Muscle layer of colon (tissue), 2 donors: ENCODE measurements around the gene NMD3.
"Not testable (repeated sequence)": the region's sequence is repeated elsewhere in the genome, so short reads cannot be mapped to it uniquely, and the experiment has no call there.

ENCODE experiments used
- H3K27ac ChIP-seq: one replicate; pipeline ENCODE4 v1.7.0; 2013; ENCODE audit warnings: low read depth, mild to moderate bottlenecking, low read length, moderate library complexity
- H3K27me3 ChIP-seq, 2 donors: one replicate each; pipeline ENCODE4 v1.7.0; 2013; ENCODE audit warnings: low read length in 2 of 2, mild to moderate bottlenecking in 2 of 2; ENCODE audit not compliant: insufficient read depth in 2 of 2, control insufficient read depth in 1 of 2
- H3K36me3 ChIP-seq: one replicate; pipeline ENCODE4 v1.7.0; 2013; ENCODE audit warnings: mild to moderate bottlenecking, low read length; ENCODE audit not compliant: insufficient read depth
- H3K4me1 ChIP-seq: one replicate; pipeline ENCODE4 v1.7.0; 2013; ENCODE audit warnings: mild to moderate bottlenecking, low read length; ENCODE audit not compliant: insufficient read depth
- H3K4me3 ChIP-seq, 2 donors: one replicate each; pipeline ENCODE4 v1.7.0; 2013; ENCODE audit warnings: low read length in 2 of 2, low read depth in 1 of 2, mild to moderate bottlenecking in 1 of 2, moderate library complexity in 1 of 2
- H3K9ac ChIP-seq: one replicate; pipeline ENCODE4 v1.7.0; 2013; ENCODE audit warnings: low read length
- H3K9me3 ChIP-seq: one replicate; pipeline ENCODE4 v1.7.0; 2013; ENCODE audit warnings: mild to moderate bottlenecking, low read length
- donor health status: abdominal sarcoma.
- donor health status: Adenocarcinoma of cecum.

NMD3 gene

GRCh38 chr3:161266731-161267150 is 45.6 kb downstream of the NMD3 start:
- Histone ChIP-seq H3K36me3 (no peaks in the 10 kb centered on the region), H3K27me3 (no peaks in the 10 kb centered on the region), H3K27ac (no peak overlapping the region), H3K9me3 (no peaks in the 10 kb centered on the region), H3K9ac (no peak overlapping the region), H3K4me1 (no peaks in the 10 kb centered on the region), H3K4me3 (no peak overlapping the region)

DNA sequence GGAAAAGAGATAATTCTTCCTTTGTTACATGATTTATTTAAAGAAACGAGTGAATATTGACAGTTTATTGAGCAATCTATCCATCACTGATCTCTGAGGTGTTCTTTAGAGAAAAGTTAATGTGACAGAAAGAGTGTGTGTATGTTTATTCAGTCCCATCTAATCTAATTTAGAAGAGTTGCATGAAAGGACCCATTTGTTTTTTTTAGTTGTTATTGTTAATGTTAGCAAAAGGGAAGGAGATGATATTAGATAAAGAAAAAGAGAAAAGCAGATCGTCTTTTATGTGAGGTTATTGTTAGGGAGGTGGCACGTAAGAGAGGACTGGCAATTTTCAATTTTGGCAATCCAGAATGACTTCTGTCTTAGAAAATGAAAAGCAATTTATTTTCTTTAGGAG is 46.5 kb downstream of the NMD3 start:
- Histone ChIP-seq H3K27ac (no peak overlapping the region), H3K36me3 (no peaks in the 10 kb centered on the region), H3K9me3 (no peaks in the 10 kb centered on the region)

DNA sequence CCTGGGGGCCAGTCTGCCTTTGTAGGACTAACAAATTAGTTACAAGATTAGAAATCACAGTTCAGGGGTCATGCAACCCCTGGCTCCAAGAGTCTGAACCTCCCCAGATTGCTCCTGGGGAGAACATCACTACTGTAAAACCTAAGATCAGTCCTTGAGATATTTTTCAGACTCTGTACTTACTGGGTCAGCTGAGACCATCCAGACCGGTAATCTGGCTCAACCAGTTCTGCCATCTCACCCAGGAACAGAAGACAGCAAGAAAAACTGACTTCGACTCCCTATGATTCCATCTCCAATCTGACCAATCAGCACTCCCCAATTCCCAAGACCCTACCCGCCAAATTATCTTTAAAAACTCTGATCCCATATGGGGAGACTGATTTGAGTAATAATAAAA is 47.5 kb downstream of the NMD3 start:
- H3K36me3 ChIP-seq: no peaks in the 10 kb centered on the region
- H3K4me1 ChIP-seq: no peaks in the 10 kb centered on the region
- no peak overlapping the region for H3K27ac ChIP-seq
- no peaks in the 10 kb centered on the region for H3K9me3 ChIP-seq
- no peak overlapping the region for H3K4me3 ChIP-seq
- H3K27me3 ChIP-seq: no peaks in the 10 kb centered on the region
- no peak overlapping the region for H3K9ac ChIP-seq

More for the DNA sequence above, 46.5 kb downstream of the NMD3 start:
- no peak overlapping the region for H3K4me3 ChIP-seq
- no peaks in the 10 kb centered on the region for H3K4me1 ChIP-seq
- H3K27me3 ChIP-seq: no peaks in the 10 kb centered on the region
- no peak overlapping the region for H3K9ac ChIP-seq

DNA sequence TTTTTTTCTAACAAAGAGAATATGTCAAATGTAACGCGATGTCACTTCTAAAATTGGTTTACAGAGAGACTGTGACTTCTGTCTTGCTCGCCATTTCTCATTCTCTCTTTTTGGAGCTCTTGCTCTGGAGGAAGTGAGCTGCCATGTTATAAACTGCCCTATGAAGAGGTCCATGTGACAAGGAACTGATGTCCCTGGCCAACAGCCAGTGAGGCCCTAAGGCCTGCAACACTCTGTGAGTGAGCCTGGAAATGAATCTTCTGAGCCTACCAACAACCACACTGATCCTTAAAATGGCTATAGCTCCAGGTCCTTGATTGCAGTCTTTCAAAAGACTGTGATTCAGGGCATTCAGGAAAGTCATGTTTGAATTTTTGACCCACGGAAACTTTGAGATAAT is 49.9 kb downstream of the NMD3 start:
- Histone ChIP-seq H3K4me3 (no peak overlapping the region), H3K4me1 (no peaks in the 10 kb centered on the region), H3K27ac (no peak overlapping the region), H3K36me3 (no peaks in the 10 kb centered on the region), H3K27me3 (no peaks in the 10 kb centered on the region), H3K9ac (no peak overlapping the region), H3K9me3 (no peaks in the 10 kb centered on the region)

DNA sequence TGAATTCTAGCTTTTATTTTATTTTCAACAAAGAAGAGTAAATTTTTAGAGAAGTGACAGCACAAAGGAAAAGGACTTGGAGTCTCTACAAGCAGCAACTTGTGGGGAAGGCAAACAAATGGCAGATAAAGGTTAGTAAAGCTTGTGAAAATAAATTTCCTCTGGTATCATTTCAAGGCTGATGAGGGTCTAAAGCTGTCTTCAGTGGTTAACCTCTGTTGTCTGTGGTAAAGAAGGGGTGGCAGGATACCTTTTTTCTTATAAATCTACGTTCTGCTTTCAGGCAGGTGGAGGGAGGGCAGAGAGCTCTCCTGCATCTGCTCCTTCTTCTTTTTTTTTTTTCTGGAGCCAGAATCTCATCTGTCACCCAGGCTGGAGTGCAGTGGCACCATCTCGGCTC is 50.5 kb downstream of the NMD3 start:
- Histone ChIP-seq H3K36me3 (no peaks in the 10 kb centered on the region), H3K27ac (no peak overlapping the region), H3K27me3 (no peaks in the 10 kb centered on the region), H3K9me3 (no peaks in the 10 kb centered on the region), H3K4me1 (no peaks in the 10 kb centered on the region), H3K9ac (no peak overlapping the region), H3K4me3 (no peak overlapping the region)

DNA sequence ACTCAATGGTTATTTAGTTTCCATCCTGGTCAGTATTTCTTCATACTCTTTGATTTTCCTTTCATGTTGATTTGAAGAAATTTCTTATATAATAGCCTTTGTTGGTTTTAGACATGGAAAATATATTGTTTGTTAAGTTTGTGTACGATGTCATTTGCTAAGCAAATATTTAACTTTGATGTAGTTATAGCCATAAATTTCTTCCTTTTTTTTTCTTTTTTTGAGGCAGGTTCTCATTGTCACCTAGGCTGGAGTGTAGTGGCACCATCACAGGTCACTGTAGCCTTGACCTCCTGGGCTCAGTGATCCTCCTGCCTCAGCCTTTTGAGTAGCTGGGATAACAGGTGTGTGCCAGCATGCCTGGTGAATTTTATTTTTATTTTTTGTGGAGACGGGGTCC is 51.4 kb downstream of the NMD3 start:
- Histone ChIP-seq H3K9me3 (no peaks in the 10 kb centered on the region), H3K27me3 (no peaks in the 10 kb centered on the region), H3K36me3 (no peaks in the 10 kb centered on the region), H3K27ac (no peak overlapping the region), H3K4me3 (no peak overlapping the region), H3K4me1 (no peaks in the 10 kb centered on the region), H3K9ac (no peak overlapping the region)

GRCh38 chr3:161273589-161274218 is 52.6 kb downstream of the NMD3 start:
- no peak overlapping the region for H3K27ac ChIP-seq

GRCh38 chr3:161274691-161275298 is 53.7 kb downstream of the NMD3 start:
- Histone ChIP-seq H3K9ac (no peak overlapping the region), H3K27ac (no peak overlapping the region), H3K4me1 (no peaks in the 10 kb centered on the region), H3K36me3 (no peaks in the 10 kb centered on the region), H3K4me3 (no peak overlapping the region), H3K27me3 (no peaks in the 10 kb centered on the region), H3K9me3 (no peaks in the 10 kb centered on the region)

More at GRCh38 chr3:161273589-161274218, 52.6 kb downstream of the NMD3 start:
- H3K9ac ChIP-seq: no peak overlapping the region
- no peaks in the 10 kb centered on the region for H3K4me1 ChIP-seq
- H3K4me3 ChIP-seq: no peak overlapping the region
- no peaks in the 10 kb centered on the region for H3K9me3 ChIP-seq
- no peaks in the 10 kb centered on the region for H3K27me3 ChIP-seq
- no peaks in the 10 kb centered on the region for H3K36me3 ChIP-seq

- Histone ChIP-seq H3K27ac (no peak overlapping the region), H3K4me3 (no peak overlapping the region), H3K36me3 (no peaks in the 10 kb centered on the region), H3K27me3 (no peaks in the 10 kb centered on the region), H3K9ac (no peak overlapping the region), H3K4me1 (no peaks in the 10 kb centered on the region), H3K9me3 (no peaks in the 10 kb centered on the region)
These were observed 54.8 kb downstream of the NMD3 start for GRCh38 chr3:161275919-161276318.

DNA sequence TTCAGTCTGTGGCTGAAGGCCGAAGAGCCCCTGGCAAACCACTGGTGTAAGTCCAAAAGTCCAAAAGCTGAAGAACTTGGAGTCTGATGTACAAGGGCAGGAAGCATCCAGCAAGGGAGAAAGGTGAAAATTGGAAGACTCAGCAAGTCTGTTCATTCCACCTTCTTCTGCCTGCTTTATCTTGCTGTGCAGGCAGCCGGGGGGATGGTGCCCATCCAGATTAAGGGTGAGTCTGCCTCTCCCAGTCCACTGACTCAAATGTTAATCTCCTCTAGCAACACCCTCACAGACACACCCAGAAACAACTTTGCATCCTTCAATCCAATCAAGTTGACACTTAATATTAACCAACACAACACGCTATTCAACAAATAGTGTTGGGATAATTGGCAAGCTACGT is 61.3 kb downstream of the NMD3 start:
- not testable (repeated sequence) for H3K27ac ChIP-seq, H3K36me3 ChIP-seq, H3K9me3 ChIP-seq, H3K27me3 ChIP-seq, H3K4me1 ChIP-seq, H3K9ac ChIP-seq, H3K4me3 ChIP-seq

DNA sequence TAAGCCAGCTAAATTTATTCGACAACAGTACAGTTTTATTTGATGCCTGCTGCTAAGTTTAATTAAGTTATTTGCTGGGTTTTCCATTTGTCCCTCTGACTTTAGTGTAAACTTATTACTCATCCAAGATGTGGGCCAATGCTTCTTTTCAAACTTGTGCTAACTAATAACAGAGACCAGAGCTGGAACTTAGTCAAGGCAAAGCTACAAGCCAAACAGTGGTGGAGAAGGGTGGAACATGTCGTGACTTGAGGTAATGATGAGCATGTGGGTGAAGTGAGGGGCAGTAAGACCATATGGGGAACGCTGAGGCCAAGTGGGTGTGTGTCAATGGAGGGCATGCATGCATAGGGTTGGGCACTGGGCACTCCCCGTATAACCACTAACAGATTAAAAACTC is 63.9 kb downstream of the NMD3 start:
- Histone ChIP-seq H3K36me3 (no peaks in the 10 kb centered on the region), H3K27ac (no peak overlapping the region), H3K9ac (no peak overlapping the region), H3K4me1 (no peaks in the 10 kb centered on the region), H3K27me3 (no peaks in the 10 kb centered on the region), H3K4me3 (no peak overlapping the region), H3K9me3 (no peaks in the 10 kb centered on the region)

DNA sequence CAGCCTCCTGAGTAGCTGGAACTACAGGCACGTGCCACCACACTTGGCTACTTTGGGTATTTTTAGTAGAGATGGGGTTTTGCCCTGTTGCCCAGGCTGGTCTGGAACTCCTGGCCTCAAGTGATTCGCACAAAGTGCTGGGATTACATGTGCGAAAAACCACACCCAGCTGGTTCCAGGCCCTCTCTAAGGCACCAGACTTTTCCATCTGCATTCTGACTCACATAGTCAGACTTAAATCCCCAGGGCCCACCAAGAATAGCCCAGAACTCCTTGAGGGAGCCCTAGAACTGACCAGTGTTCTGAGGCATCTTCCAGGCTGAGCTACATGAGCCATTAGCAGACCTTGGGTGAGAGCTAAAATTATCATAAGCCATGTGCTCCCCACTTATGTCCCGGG is 68.1 kb downstream of the NMD3 start:
- no peaks in the 10 kb centered on the region for H3K36me3 ChIP-seq
- H3K4me1 ChIP-seq: no peaks in the 10 kb centered on the region
- H3K4me3 ChIP-seq: no peak overlapping the region
- H3K9ac ChIP-seq: no peak overlapping the region
- no peaks in the 10 kb centered on the region for H3K27me3 ChIP-seq
- no peaks in the 10 kb centered on the region for H3K9me3 ChIP-seq
- no peak overlapping the region for H3K27ac ChIP-seq
